ENCODE measurements around the gene FOXP2. TPM values are rescaled to one million over a fixed set of nuclear protein-coding genes. Genes with fewer than 3 reads are reported as not detected.

FOXP2 gene
- polyA plus RNA-seq, 2 of the 4 experiments (the other 2 are of a cell fraction) = 0.05 TPM; not detected in 1

DNA sequence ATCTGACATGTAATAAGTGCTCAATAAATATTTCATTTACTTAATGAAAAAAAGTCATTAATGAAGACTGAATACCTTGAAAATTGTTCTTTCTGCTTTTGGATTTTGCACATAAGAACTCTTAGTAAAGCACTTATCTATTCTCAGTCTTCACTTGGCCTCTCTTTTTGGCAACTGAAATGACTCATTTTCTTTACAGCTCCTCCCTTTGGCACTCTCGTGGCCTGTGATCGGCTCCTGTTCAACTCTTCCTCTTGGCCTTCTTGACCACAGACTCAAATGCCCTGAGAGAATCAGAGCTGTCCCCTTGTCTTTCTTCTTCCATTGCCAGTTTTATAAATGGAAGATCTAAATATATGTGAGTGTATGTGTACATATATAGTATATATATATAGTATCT is 54.2 kb downstream of the FOXP2 start:
- Histone ChIP-seq H3K4me1 (no peaks in the 10 kb centered on the region), H3K27ac (no peak overlapping the region), H3K9me3 (no peaks in the 10 kb centered on the region), H3K4me3 (no peak overlapping the region), H3K4me2 (no peak overlapping the region)
- ChIA-PET POLR2A (interaction anchor here (0.6 kb wide), 1 partner anchor 1160 kb away, joined by 3 read pairs; no protein-coding TSS in a partner anchor), CTCF (no interaction called here)
- ATAC-seq (no peak), DNase-seq (ENCODE audit: low read depth in 1 of 2, low spot score in 1 of 2) (no peak), FAIRE-seq (no peak)
- no peak for TF ChIP-seq ZSCAN20 (CRISPR knock-in tag; IDR thresholded peaks at IDR 0.05)
- TF ChIP-seq ZC3H11A (IDR thresholded peaks at IDR 0.05) = no peak
- no peak for TF ChIP-seq RARB (CRISPR knock-in tag; IDR thresholded peaks at IDR 0.05)
- WGBS (ENCODE audit: missing lambda C conversion rate) = 34% methylated on average over 2 of the region's 2 CpGs

DNA sequence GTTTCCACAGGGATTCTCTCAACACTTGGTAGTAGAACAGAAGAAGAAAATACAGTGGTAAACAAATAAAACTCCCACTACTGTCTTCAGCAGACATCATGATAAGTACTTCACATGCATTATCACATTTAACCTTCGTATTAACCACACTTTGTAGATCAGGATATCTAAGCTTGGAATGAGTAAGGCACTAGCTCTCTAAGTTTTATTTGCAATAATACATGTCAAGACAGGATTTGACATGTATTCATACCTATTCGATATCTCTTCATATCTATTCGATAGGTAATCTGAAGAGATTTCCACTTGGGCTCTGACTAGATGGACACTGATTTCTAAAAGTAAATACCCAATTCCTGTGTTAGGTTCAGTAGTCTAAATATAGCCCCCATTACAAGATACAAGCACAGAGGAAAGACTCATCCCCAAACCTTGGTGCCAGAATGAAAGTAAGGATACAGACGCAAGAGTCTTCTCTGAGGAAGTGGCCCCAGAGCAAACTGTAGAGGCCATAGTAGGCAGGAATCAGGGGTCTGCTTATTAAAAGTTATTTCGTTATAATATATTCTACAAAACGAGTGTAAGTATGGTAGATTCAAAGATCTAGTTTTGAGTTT is 58.4 kb downstream of the FOXP2 start:
- Histone ChIP-seq H3K27ac (no peak overlapping the region), H3K4me3 (no peak overlapping the region)
- POLR2A ChIA-PET = no interaction called here

DNA sequence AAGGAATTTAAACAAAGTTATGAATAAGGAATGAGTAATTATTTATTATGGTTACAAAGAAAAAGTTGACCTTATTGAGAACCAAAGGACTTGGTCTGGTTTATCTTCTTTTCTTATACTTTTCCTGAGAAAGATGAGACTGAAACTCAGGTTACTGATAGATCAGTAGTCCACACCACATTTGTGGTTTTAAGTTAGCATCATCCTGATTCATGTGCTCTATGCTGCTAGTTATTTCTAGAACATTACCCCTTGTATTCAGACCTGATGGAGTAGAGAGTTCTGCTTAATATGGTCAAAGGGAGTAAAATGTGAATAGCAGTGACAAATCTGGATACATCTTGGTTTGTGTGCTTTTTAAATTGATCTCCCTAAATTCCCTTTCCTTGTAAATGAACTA is 63.8 kb downstream of the FOXP2 start:
- no peak for TF ChIP-seq JUNB (IDR thresholded peaks at IDR 0.05)
- TF ChIP-seq, protein P1, sequence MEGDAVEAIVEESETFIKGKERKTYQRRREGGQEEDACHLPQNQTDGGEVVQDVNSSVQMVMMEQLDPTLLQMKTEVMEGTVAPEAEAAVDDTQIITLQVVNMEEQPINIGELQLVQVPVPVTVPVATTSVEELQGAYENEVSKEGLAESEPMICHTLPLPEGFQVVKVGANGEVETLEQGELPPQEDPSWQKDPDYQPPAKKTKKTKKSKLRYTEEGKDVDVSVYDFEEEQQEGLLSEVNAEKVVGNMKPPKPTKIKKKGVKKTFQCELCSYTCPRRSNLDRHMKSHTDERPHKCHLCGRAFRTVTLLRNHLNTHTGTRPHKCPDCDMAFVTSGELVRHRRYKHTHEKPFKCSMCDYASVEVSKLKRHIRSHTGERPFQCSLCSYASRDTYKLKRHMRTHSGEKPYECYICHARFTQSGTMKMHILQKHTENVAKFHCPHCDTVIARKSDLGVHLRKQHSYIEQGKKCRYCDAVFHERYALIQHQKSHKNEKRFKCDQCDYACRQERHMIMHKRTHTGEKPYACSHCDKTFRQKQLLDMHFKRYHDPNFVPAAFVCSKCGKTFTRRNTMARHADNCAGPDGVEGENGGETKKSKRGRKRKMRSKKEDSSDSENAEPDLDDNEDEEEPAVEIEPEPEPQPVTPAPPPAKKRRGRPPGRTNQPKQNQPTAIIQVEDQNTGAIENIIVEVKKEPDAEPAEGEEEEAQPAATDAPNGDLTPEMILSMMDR (IDR thresholded peaks at IDR 0.05) = no peak
- no peak for TF ChIP-seq RAD21 (conservative IDR thresholded peaks at IDR 0.05 in 1 of 2, IDR thresholded peaks at IDR 0.05 in 1 of 2)
- TF ChIP-seq, protein P2, sequence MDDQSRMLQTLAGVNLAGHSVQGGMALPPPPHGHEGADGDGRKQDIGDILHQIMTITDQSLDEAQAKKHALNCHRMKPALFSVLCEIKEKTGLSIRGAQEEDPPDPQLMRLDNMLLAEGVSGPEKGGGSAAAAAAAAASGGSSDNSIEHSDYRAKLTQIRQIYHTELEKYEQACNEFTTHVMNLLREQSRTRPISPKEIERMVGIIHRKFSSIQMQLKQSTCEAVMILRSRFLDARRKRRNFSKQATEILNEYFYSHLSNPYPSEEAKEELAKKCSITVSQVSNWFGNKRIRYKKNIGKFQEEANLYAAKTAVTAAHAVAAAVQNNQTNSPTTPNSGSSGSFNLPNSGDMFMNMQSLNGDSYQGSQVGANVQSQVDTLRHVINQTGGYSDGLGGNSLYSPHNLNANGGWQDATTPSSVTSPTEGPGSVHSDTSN (IDR thresholded peaks at IDR 0.05) = no peak
- TF ChIP-seq, protein P3, sequence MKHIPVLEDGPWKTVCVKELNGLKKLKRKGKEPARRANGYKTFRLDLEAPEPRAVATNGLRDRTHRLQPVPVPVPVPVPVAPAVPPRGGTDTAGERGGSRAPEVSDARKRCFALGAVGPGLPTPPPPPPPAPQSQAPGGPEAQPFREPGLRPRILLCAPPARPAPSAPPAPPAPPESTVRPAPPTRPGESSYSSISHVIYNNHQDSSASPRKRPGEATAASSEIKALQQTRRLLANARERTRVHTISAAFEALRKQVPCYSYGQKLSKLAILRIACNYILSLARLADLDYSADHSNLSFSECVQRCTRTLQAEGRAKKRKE (CRISPR knock-in tag; IDR thresholded peaks at IDR 0.05; ENCODE audit: low read depth) = no peak
- no peak for TF ChIP-seq ZC3H11A (IDR thresholded peaks at IDR 0.05)
- no peak for TF ChIP-seq EP300 (IDR thresholded peaks at IDR 0.05)
- TF ChIP-seq, protein P4, sequence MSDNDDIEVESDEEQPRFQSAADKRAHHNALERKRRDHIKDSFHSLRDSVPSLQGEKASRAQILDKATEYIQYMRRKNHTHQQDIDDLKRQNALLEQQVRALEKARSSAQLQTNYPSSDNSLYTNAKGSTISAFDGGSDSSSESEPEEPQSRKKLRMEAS (IDR thresholded peaks at IDR 0.05) = no peak
- ChIA-PET POLR2A (no interaction called here), CTCF (no interaction called here)
- Histone ChIP-seq H3K4me3 (no peak overlapping the region), H3K4me2 (no peak overlapping the region), H3K27ac (no peak overlapping the region), H3K9me3 (no peaks in the 10 kb centered on the region), H3K4me1 (no peaks in the 10 kb centered on the region)
- FAIRE-seq (no peak), DNase-seq (ENCODE audit: low read depth in 1 of 2, low spot score in 1 of 2) (no peak), ATAC-seq (no peak)

More for the DNA sequence above, 58.4 kb downstream of the FOXP2 start:
- no peak for FAIRE-seq
- no peak for DNase-seq (ENCODE audit: low read depth in 1 of 2, low spot score in 1 of 2)
- Histone ChIP-seq H3K4me1 (no peaks in the 10 kb centered on the region), H3K9me3 (no peaks in the 10 kb centered on the region), H3K4me2 (no peak overlapping the region)
- WGBS (ENCODE audit: missing lambda C conversion rate) = 52% methylated on average over 6 of the region's 6 CpGs
- ATAC-seq = no peak
- CTCF ChIA-PET = interaction anchor here (0.6 kb wide), 1 partner anchor 11 kb away, joined by 3 read pairs; no protein-coding TSS in a partner anchor
- TF ChIP-seq POLR2A (IDR thresholded peaks at IDR 0.05; ENCODE audit: low read length) = no peak
- no peak for TF ChIP-seq RNF2 (IDR thresholded peaks at IDR 0.05; ENCODE audit: borderline replicate concordance, low read depth)
- no peak for TF ChIP-seq CHD2 (IDR thresholded peaks at IDR 0.05; ENCODE audit: low read length, partially characterized antibody)
- no peak for TF ChIP-seq SMC3 (IDR thresholded peaks at IDR 0.05)

DNA sequence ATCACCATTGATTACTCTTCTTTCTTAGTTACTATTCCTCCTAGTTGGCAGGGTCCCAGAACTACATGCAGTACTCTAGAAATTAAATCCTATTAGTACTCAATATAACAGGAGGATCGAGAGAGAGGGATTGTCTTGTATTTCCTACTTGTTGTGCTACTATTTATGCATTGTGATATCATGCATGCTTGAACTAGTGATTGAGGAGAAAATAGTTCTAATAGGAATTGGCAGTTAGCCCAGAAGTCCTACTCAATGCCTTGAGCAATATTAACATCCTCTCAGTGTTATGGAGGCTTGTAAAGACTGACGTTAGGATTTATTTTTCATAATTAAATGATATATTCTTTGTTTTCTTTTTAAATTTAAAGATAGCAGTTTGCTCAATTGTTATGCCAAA is 67.4 kb downstream of the FOXP2 start:
- CTCF ChIA-PET = no interaction called here
- Histone ChIP-seq H3K9me3 (no peaks in the 10 kb centered on the region), H3K4me2 (no peak overlapping the region), H3K4me1 (no peaks in the 10 kb centered on the region), H3K27ac (no peak overlapping the region), H3K4me3 (no peak overlapping the region)
- ATAC-seq (no peak), DNase-seq (ENCODE audit: low read depth in 1 of 2, low spot score in 1 of 2) (no peak), FAIRE-seq (no peak)
- TF ChIP-seq, protein P5, sequence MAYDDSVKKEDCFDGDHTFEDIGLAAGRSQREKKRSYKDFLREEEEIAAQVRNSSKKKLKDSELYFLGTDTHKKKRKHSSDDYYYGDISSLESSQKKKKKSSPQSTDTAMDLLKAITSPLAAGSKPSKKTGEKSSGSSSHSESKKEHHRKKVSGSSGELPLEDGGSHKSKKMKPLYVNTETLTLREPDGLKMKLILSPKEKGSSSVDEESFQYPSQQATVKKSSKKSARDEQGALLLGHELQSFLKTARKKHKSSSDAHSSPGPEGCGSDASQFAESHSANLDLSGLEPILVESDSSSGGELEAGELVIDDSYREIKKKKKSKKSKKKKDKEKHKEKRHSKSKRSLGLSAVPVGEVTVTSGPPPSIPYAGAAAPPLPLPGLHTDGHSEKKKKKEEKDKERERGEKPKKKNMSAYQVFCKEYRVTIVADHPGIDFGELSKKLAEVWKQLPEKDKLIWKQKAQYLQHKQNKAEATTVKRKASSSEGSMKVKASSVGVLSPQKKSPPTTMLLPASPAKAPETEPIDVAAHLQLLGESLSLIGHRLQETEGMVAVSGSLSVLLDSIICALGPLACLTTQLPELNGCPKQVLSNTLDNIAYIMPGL (CRISPR knock-in tag; IDR thresholded peaks at IDR 0.05; ENCODE audit: borderline replicate concordance) = no peak
- POLR2A ChIA-PET = no interaction called here
- 39% methylated on average over 2 of the region's 2 CpGs for WGBS (ENCODE audit: missing lambda C conversion rate)
